Neural cell (in vitro differentiated cells): ENCODE data around the gene DDX24. TPM values are rescaled to one million over a fixed set of nuclear protein-coding genes. Genes with fewer than 3 reads are reported as not detected.

ENCODE experiments used
- H2AFZ ChIP-seq: fragments of 200-600, 300-800 bp; sonication (generic), shearing (Covaris generic); 2 replicates; pipeline ENCODE4 v1.6.0; 2014; ENCODE audit warnings: low read depth, mild to moderate bottlenecking, antibody characterized with exemption, low read length, moderate library complexity
- H3F3A ChIP-seq: fragments of 200-600 bp; shearing (Covaris generic); 2 replicates; pipeline ENCODE4 v1.6.1; 2016; ENCODE audit warnings: mild to moderate bottlenecking, moderate library complexity, mixed read lengths, antibody characterized with exemption, low read length; ENCODE audit not compliant: insufficient read depth, poor library complexity, severe bottlenecking
- H3K27ac ChIP-seq: fragments of 200-600, 300-800 bp; sonication (generic), shearing (Covaris generic); 2 replicates; pipeline ENCODE4 v1.5.1; 2014; ENCODE audit warnings: mild to moderate bottlenecking, low read length, moderate library complexity
- H3K27me3 ChIP-seq: fragments of 300-800, 200-600 bp; sonication (generic), shearing (Covaris generic); 2 replicates; pipeline ENCODE4 v1.6.0; 2014; ENCODE audit warnings: mild to moderate bottlenecking, low read depth, low read length, moderate library complexity; ENCODE audit not compliant: insufficient read depth
- H3K36me3 ChIP-seq: fragments of 300-800, 200-600 bp; sonication (generic), shearing (Covaris generic); 2 replicates; pipeline ENCODE4 v1.5.1; 2014; ENCODE audit warnings: mild to moderate bottlenecking, antibody characterized with exemption, low read length, moderate library complexity; ENCODE audit not compliant: insufficient read depth
- H3K4me2 ChIP-seq: fragments of 300-800, 200-600 bp; sonication (generic), shearing (Covaris generic); 2 replicates; pipeline ENCODE4 v1.6.0; 2014; ENCODE audit warnings: mild to moderate bottlenecking, low read length
- H3K4me3 ChIP-seq: fragments of 300-800, 200-600 bp; sonication (generic), shearing (Covaris generic); 2 replicates; pipeline ENCODE4 v1.5.1; 2014; ENCODE audit warnings: mild to moderate bottlenecking, low read length, moderate library complexity
- H3K79me2 ChIP-seq: fragments of 200-600 bp; shearing (Covaris generic); replicated peaks from 2 replicates; pipeline ENCODE4 v1.6.0; 2014; ENCODE audit warnings: mild to moderate bottlenecking, low read length, moderate library complexity; ENCODE audit not compliant: insufficient read depth
- H3K9ac ChIP-seq: fragments of 300-800, 200-600 bp; sonication (generic), shearing (Covaris generic); 2 replicates; pipeline ENCODE4 v1.6.1; 2016; ENCODE audit warnings: mild to moderate bottlenecking, low read length, mixed read lengths
- H3K9me2 ChIP-seq: fragments of 200-600 bp; shearing (Covaris generic); 2 replicates; pipeline ENCODE4 v1.6.1; 2016; ENCODE audit warnings: mild to moderate bottlenecking, low read length, mixed read lengths; ENCODE audit not compliant: insufficient read depth
- H3K9me3 ChIP-seq: fragments of 200-600, 300-800 bp; sonication (generic), shearing (Covaris generic); 2 replicates; pipeline ENCODE4 v1.6.1; 2016; ENCODE audit warnings: mild to moderate bottlenecking, mixed run types, low read length, moderate library complexity, mixed read lengths
- H4K20me1 ChIP-seq: fragments of 200-600 bp; shearing (Covaris generic); 2 replicates; pipeline ENCODE4 v1.6.1; 2016; ENCODE audit warnings: mild to moderate bottlenecking, mixed run types; ENCODE audit not compliant: insufficient read depth
- EP300 ChIP-seq: fragments of 450-650 bp; conservative IDR thresholded peaks from 2 replicates; pipeline ENCODE4 v1.6.1; 2014; ENCODE audit warnings: antibody characterized with exemption, mild to moderate bottlenecking, moderate library complexity; ENCODE audit not compliant: poor library complexity, severe bottlenecking
- EZH2 ChIP-seq: fragments of 200-600, 300-800 bp; shearing (Covaris generic), sonication (generic); IDR thresholded peaks from 2 replicates; pipeline ENCODE4 v1.6.1; 2014; ENCODE audit warnings: antibody characterized with exemption, low read length, borderline replicate concordance, mild to moderate bottlenecking; ENCODE audit not compliant: insufficient read depth, poor library complexity, severe bottlenecking
- MXI1 ChIP-seq: fragments of 450-650 bp; conservative IDR thresholded peaks from 2 replicates; pipeline ENCODE4 v1.6.1; 2014; ENCODE audit warnings: antibody characterized with exemption, mild to moderate bottlenecking; ENCODE audit not compliant: poor library complexity, severe bottlenecking
- POLR2AphosphoS5 ChIP-seq: IDR thresholded peaks from 2 replicates; pipeline ENCODE4 v1.6.1; 2012
- RAD21 ChIP-seq: fragments of 450-650 bp; conservative IDR thresholded peaks from 2 replicates; pipeline ENCODE4 v1.6.1; 2014; ENCODE audit warnings: antibody characterized with exemption, mild to moderate bottlenecking, moderate library complexity
- REST ChIP-seq: IDR thresholded peaks from 2 replicates; pipeline ENCODE4 v1.6.1; 2012; ENCODE audit warnings: borderline replicate concordance
- SMC3 ChIP-seq: fragments of 450-650 bp; conservative IDR thresholded peaks from 2 replicates; pipeline ENCODE4 v1.6.1; 2014; ENCODE audit warnings: antibody characterized with exemption, mild to moderate bottlenecking, moderate library complexity; ENCODE audit not compliant: poor library complexity
- TAF1 ChIP-seq: IDR thresholded peaks from 2 replicates; pipeline ENCODE4 v1.6.1; 2012; ENCODE audit warnings: low read depth
- polyA plus RNA-seq: library from polyadenylated mRNA; depleted of rRNA; stranded (reverse); fragments of >200 nt; gene quantifications from 2 replicates; pipeline ENCODE4 v1.2.3, GENCODE V29; 2014
- TF ChIP-seq, protein P1 (sequence below): fragments of 450-650 bp; IDR thresholded peaks from 2 replicates; pipeline ENCODE4 v1.5.1; 2014; ENCODE audit warnings: antibody characterized with exemption, mild to moderate bottlenecking, moderate library complexity; ENCODE audit not compliant: poor library complexity, severe bottlenecking

Gene DDX24
- polyA plus RNA-seq, 1 donor from 2014 or later: 177 TPM

GRCh38 chr14:94034886-94035285, 46.1 kb downstream of the DDX24 start:
- no peaks in the 10 kb centered on the region for H3K79me2 ChIP-seq
- H4K20me1 ChIP-seq: no peaks in the 10 kb centered on the region
- H3K36me3 ChIP-seq: no peaks in the 10 kb centered on the region
- no peak overlapping the region for H3K4me2 ChIP-seq
- H3K4me3 ChIP-seq: no peak overlapping the region
- no peaks in the 10 kb centered on the region for H3K27me3 ChIP-seq
- no peak overlapping the region for H3K9ac ChIP-seq
- no peak overlapping the region for H3K27ac ChIP-seq
- H3K9me3 ChIP-seq: no peaks in the 10 kb centered on the region
- no peaks in the 10 kb centered on the region for H3F3A ChIP-seq
- no peak overlapping the region for H2AFZ ChIP-seq
- TF ChIP-seq, protein P1, sequence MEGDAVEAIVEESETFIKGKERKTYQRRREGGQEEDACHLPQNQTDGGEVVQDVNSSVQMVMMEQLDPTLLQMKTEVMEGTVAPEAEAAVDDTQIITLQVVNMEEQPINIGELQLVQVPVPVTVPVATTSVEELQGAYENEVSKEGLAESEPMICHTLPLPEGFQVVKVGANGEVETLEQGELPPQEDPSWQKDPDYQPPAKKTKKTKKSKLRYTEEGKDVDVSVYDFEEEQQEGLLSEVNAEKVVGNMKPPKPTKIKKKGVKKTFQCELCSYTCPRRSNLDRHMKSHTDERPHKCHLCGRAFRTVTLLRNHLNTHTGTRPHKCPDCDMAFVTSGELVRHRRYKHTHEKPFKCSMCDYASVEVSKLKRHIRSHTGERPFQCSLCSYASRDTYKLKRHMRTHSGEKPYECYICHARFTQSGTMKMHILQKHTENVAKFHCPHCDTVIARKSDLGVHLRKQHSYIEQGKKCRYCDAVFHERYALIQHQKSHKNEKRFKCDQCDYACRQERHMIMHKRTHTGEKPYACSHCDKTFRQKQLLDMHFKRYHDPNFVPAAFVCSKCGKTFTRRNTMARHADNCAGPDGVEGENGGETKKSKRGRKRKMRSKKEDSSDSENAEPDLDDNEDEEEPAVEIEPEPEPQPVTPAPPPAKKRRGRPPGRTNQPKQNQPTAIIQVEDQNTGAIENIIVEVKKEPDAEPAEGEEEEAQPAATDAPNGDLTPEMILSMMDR: no peak
- TF ChIP-seq EP300 (no peak), POLR2AphosphoS5 (no peak), SMC3 (no peak), REST (no peak), RAD21 (no peak), EZH2 (no peak), MXI1 (no peak), TAF1 (no peak)
- no peaks in the 10 kb centered on the region for H3K9me2 ChIP-seq

DNA sequence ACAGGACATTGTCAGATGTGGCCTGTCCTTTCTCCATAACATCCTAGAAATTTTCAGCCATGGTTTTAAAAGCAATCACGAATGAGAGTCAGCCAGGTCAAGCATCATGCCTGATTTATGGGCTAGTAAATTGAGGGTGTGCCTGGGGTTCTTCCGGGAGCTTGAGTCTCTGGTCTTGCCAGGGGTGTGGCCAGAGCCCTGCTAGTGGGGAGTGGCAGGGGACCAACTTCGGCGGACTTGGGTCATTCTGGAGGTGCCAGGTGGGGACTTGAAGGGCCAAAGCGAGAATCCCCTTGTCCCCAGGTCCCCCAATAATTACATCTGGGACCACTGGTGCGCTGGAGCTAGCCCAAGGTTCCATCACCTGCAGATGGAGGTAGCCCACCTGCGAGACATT, 49.1 kb downstream of the DDX24 start:
- Histone ChIP-seq H2AFZ (no peak overlapping the region), H3K4me2 (no peak overlapping the region), H3K4me3 (no peak overlapping the region), H3K27ac (no peak overlapping the region), H3F3A (no peaks in the 10 kb centered on the region), H3K27me3 (no peaks in the 10 kb centered on the region), H3K36me3 (no peaks in the 10 kb centered on the region), H4K20me1 (no peaks in the 10 kb centered on the region), H3K9me2 (no peaks in the 10 kb centered on the region), H3K79me2 (no peaks in the 10 kb centered on the region), H3K9me3 (no peaks in the 10 kb centered on the region), H3K9ac (no peak overlapping the region)
- TF ChIP-seq EZH2 (no peak), EP300 (no peak), RAD21 (no peak), SMC3 (no peak), REST (no peak), TAF1 (no peak), MXI1 (no peak), POLR2AphosphoS5 (no peak)
- TF ChIP-seq, protein P1: no peak
